Mesothelial cell of epicardium (in vitro differentiated cells): Measurements from ENCODE around the gene TTLL8. TPM values are rescaled to one million over a fixed set of nuclear protein-coding genes. Genes with fewer than 3 reads are reported as not detected.

ENCODE experiments used
- DNase-seq, 2 experiments: peaks; one replicate each; pipeline ENCODE4 v3.0.0; 2021; ENCODE audit warnings: low spot score in 2 of 2; ENCODE audit not compliant: unreplicated experiment in 2 of 2
- H3K27ac Mint-ChIP-seq: 2 replicates; pipeline ENCODE4 v1.8.0; 2021; ENCODE audit warnings: mixed read lengths
- H3K27me3 Mint-ChIP-seq: 2 replicates; pipeline ENCODE4 v1.8.0; 2021; ENCODE audit warnings: low read depth, mixed read lengths
- H3K36me3 Mint-ChIP-seq: 2 replicates; pipeline ENCODE4 v1.8.0; 2021; ENCODE audit warnings: mixed read lengths
- H3K4me1 Mint-ChIP-seq: 2 replicates; pipeline ENCODE4 v1.8.0; 2021; ENCODE audit warnings: mixed read lengths
- H3K4me3 Mint-ChIP-seq: 2 replicates; pipeline ENCODE4 v1.8.0; 2021; ENCODE audit warnings: mild to moderate bottlenecking, moderate library complexity, mixed read lengths
- H3K9me3 Mint-ChIP-seq: 2 replicates; pipeline ENCODE4 v1.8.0; 2021; ENCODE audit warnings: mixed read lengths
- CTCF ChIP-seq: fragments of 200-600 bp; sonication (generic); IDR thresholded peaks from one replicate; pipeline ENCODE4 v1.5.0; 2021; ENCODE audit warnings: antibody characterized with exemption; ENCODE audit not compliant: unreplicated experiment
- total RNA-seq: library from RNA; stranded (reverse); gene quantifications from 3 replicates; pipeline ENCODE4 v1.2.1, GENCODE V29; 2021

The TTLL8 gene
- total RNA-seq, 1 donor from 2014 or later = 0.13 TPM

GRCh38 chr22:50063589-50064393 lies 5.7 kb upstream of the TTLL8 start:
- no peak for DNase-seq
- peaks cover 5% of the 10 kb centered on the region for H3K27me3 Mint-ChIP-seq
- no peaks in the 10 kb centered on the region for H3K36me3 Mint-ChIP-seq
- H3K9me3 Mint-ChIP-seq = no peaks in the 10 kb centered on the region
- H3K4me1 Mint-ChIP-seq = peaks cover 26% of the 10 kb centered on the region
- no peak overlapping the region for H3K27ac Mint-ChIP-seq
- TF ChIP-seq CTCF = no peak
- H3K4me3 Mint-ChIP-seq = no peak overlapping the region

- Mint-ChIP-seq H3K4me3 (no peak overlapping the region), H3K27me3 (peaks cover 7% of the 10 kb centered on the region), H3K4me1 (peaks cover 27% of the 10 kb centered on the region), H3K27ac (no peak overlapping the region), H3K36me3 (no peaks in the 10 kb centered on the region), H3K9me3 (no peaks in the 10 kb centered on the region)
- no peak for DNase-seq
- no peak for TF ChIP-seq CTCF
Measured at GRCh38 chr22:50062509-50063135, 4.5 kb upstream of the TTLL8 start.

GRCh38 chr22:50061824-50062355 lies 3.8 kb upstream of the TTLL8 start:
- TF ChIP-seq CTCF = no peak
- Mint-ChIP-seq H3K9me3 (no peaks in the 10 kb centered on the region), H3K36me3 (no peaks in the 10 kb centered on the region), H3K27ac (no peak overlapping the region), H3K4me1 (peaks cover 27% of the 10 kb centered on the region), H3K4me3 (no peak overlapping the region), H3K27me3 (peaks cover 7% of the 10 kb centered on the region)
- DNase-seq = no peak

- Mint-ChIP-seq H3K27ac (no peak overlapping the region), H3K27me3 (peaks cover 7% of the 10 kb centered on the region), H3K9me3 (no peaks in the 10 kb centered on the region), H3K4me3 (no peak overlapping the region), H3K4me1 (peaks cover 27% of the 10 kb centered on the region), H3K36me3 (no peaks in the 10 kb centered on the region)
- DNase-seq = no peak
- TF ChIP-seq CTCF = no peak
Measured at GRCh38 chr22:50061141-50061823, 3.2 kb upstream of the TTLL8 start.

- Mint-ChIP-seq H3K4me1 (peaks cover 27% of the 10 kb centered on the region), H3K9me3 (no peaks in the 10 kb centered on the region), H3K27ac (no peak overlapping the region), H3K36me3 (no peaks in the 10 kb centered on the region), H3K27me3 (peaks cover 10% of the 10 kb centered on the region), H3K4me3 (no peak overlapping the region)
- no peak for TF ChIP-seq CTCF
- DNase-seq = no peak
Measured at GRCh38 chr22:50060441-50061140, 2.5 kb upstream of the TTLL8 start.
